Endothelial cell of umbilical vein (primary cell): Measurements from ENCODE around the gene CIP2A. TPM values are rescaled to one million over a fixed set of nuclear protein-coding genes. Genes with fewer than 3 reads are reported as not detected.

Experiments used
- BruUV-seq: library from RNA; stranded (reverse); fragments of 400-500 nt; replicated peaks from 2 replicates; lab custom pipeline; 2021; lab: Mats Ljungman, UMichigan
- CTCF ChIA-PET: fragments of 300-600, 350-600 bp; sonication (Branson Sonifier 250); formaldehyde crosslinking; loops from one replicate; lab custom pipeline; 2021; ENCODE audit warnings: antibody characterized with exemption, inconsistent platforms; lab: Charles Lee
- POLR2A ChIA-PET: fragments of 300-600, 350-600 bp; sonication (Branson Sonifier 250); formaldehyde crosslinking; loops from one replicate; lab custom pipeline; 2021; ENCODE audit warnings: antibody characterized with exemption, inconsistent platforms; lab: Charles Lee
- DNase-seq: peaks from one replicate; pipeline ENCODE4 v3.0.0-alpha.2; 2011; ENCODE audit warnings: low read depth, low spot score
- FAIRE-seq: peaks from 2 replicates; lab custom pipeline; 2011; peaks lifted over from hg19 to GRCh38; lab: Jason Lieb, UNC
- H2AFZ ChIP-seq: 2 replicates; pipeline ENCODE4 v1.6.0; 2012; ENCODE audit warnings: low read depth, low read length, control low read depth, inconsistent platforms
- H3K27ac ChIP-seq: 2 replicates; pipeline ENCODE4 v1.5.1; 2011; ENCODE audit warnings: low read depth, mild to moderate bottlenecking, control low read depth, low read length, moderate library complexity; ENCODE audit not compliant: insufficient read depth
- H3K27me3 ChIP-seq, 2 experiments: 2 replicates each; pipeline versions ENCODE4 v1.6.0 to v1.6.1; 2011; ENCODE audit warnings: low read length in 2 of 2, mixed read lengths in 1 of 2; ENCODE audit not compliant: control insufficient read depth in 2 of 2, insufficient read depth in 2 of 2
- H3K36me3 ChIP-seq, 2 experiments: 2 replicates in 1 of 2; 3 replicates in 1 of 2; pipeline ENCODE4 v1.5.1; 2011; ENCODE audit warnings: low read length in 2 of 2, mild to moderate bottlenecking in 1 of 2, moderate library complexity in 1 of 2; ENCODE audit not compliant: control insufficient read depth in 2 of 2, insufficient read depth in 2 of 2; ENCODE audit errors: extremely low read depth in 1 of 2
- H3K4me1 ChIP-seq: 3 replicates; pipeline ENCODE4 v1.5.1; 2011; ENCODE audit warnings: mild to moderate bottlenecking, low read length; ENCODE audit not compliant: control insufficient read depth, insufficient read depth; ENCODE audit errors: extremely low read depth
- H3K4me2 ChIP-seq: 2 replicates; pipeline ENCODE4 v1.6.1; 2011; ENCODE audit warnings: low read length, control low read depth, mixed read lengths; ENCODE audit not compliant: insufficient read depth
- H3K4me3 ChIP-seq, 3 experiments: fragments of 200-600 bp in 1 of 3; sonication (generic), shearing (Covaris generic) in 1 of 3; replicated peaks in 1 of 3; 2 replicates each; pipeline ENCODE4 v1.5.1; 2011 to 2016; ENCODE audit warnings: control low read depth in 3 of 3, low read length in 3 of 3, mild to moderate bottlenecking in 2 of 3, inconsistent platforms in 1 of 3, low read depth in 1 of 3, moderate library complexity in 1 of 3; ENCODE audit not compliant: insufficient read depth in 1 of 3
- H3K79me2 ChIP-seq: 2 replicates; pipeline ENCODE4 v1.6.0; 2012; ENCODE audit warnings: low read length, inconsistent platforms; ENCODE audit not compliant: control insufficient read depth, insufficient read depth
- H3K9ac ChIP-seq: replicated peaks from 2 replicates; pipeline ENCODE3; 2011; ENCODE audit warnings: low read length, control low read depth; ENCODE audit not compliant: insufficient read depth; ENCODE audit errors: extremely low read depth
- H3K9me1 ChIP-seq: replicated peaks from 3 replicates; pipeline ENCODE4 v1.6.0; 2011; ENCODE audit warnings: mild to moderate bottlenecking, low read length; ENCODE audit not compliant: control insufficient read depth, insufficient read depth; ENCODE audit errors: extremely low read depth
- H3K9me3 ChIP-seq: replicated peaks from 2 replicates; pipeline ENCODE4 v1.5.1; 2012; ENCODE audit warnings: low read length, inconsistent platforms; ENCODE audit not compliant: control insufficient read depth, insufficient read depth
- H4K20me1 ChIP-seq: replicated peaks from 2 replicates; pipeline ENCODE3; 2011; ENCODE audit warnings: mild to moderate bottlenecking, low read length; ENCODE audit not compliant: control insufficient read depth, insufficient read depth; ENCODE audit errors: extremely low read depth
- EZH2 ChIP-seq: IDR thresholded peaks from 2 replicates; pipeline ENCODE4 v1.6.1; 2012; ENCODE audit warnings: borderline replicate concordance, low read depth, mild to moderate bottlenecking, moderate library complexity, low read length, inconsistent platforms; ENCODE audit not compliant: severe bottlenecking
- FOS ChIP-seq: IDR thresholded peaks from 2 replicates; pipeline ENCODE4 v1.6.1; 2011; ENCODE audit warnings: mild to moderate bottlenecking, low read length, moderate library complexity, borderline replicate concordance; ENCODE audit not compliant: insufficient read depth
- GATA2 ChIP-seq: IDR thresholded peaks from 2 replicates; pipeline ENCODE4 v1.7.0; 2011; ENCODE audit warnings: low read depth, mild to moderate bottlenecking, moderate library complexity, mixed read lengths, low read length; ENCODE audit not compliant: insufficient read length, insufficient read depth
- JUN ChIP-seq: IDR thresholded peaks from 2 replicates; pipeline ENCODE4 v1.6.1; 2011; ENCODE audit warnings: borderline replicate concordance, low read depth; ENCODE audit not compliant: insufficient read length, insufficient read depth
- MYC ChIP-seq: IDR thresholded peaks from one replicate; pipeline ENCODE4 v1.6.1; 2011; ENCODE audit warnings: mild to moderate bottlenecking, low read depth, low read length
- POLR2A ChIP-seq: IDR thresholded peaks from 2 replicates; pipeline ENCODE4 v1.6.1; 2012; ENCODE audit warnings: low read depth, mild to moderate bottlenecking, control low read depth, low read length
- POLR2AphosphoS5 ChIP-seq: IDR thresholded peaks from 2 replicates; pipeline ENCODE4 v1.6.1; 2012; ENCODE audit warnings: low read depth, mild to moderate bottlenecking, control low read depth, low read length, moderate library complexity; ENCODE audit not compliant: insufficient read depth
- dilution Hi-C: fragments of 300-500 bp; cut with MboI; formaldehyde crosslinking; loops from one replicate; pipeline ENCODE4 v1.15.0; 2019; ENCODE audit warnings: low sequenced_read_pairs; ENCODE audit not compliant: extremely low pct_ligation_motif_present
- intact Hi-C: fragments of 100-400 bp; cut with micrococcal nuclease; formaldehyde crosslinking; loops from one replicate; pipeline ENCODE4 v1.10.0; 2022
- polyA plus RNA-seq, 4 experiments: library from polyadenylated mRNA; depleted of rRNA in 3 of 4; stranded (reverse) in 3 of 4; unstranded in 1 of 4; fragments of >200 nt; gene quantifications; 2 replicates each; pipeline versions ENCODE4 v1.2.1 to v1.2.3, GENCODE V29; 2011 to 2012; ENCODE audit warnings: missing spikeins in 1 of 4
- total RNA-seq: library from RNA; stranded (reverse); gene quantifications from 2 replicates; pipeline ENCODE4 v1.2.3, GENCODE V29; 2021
- TF ChIP-seq, protein P1 (sequence below): IDR thresholded peaks from 2 replicates; pipeline ENCODE4 v1.6.1; 2011; ENCODE audit not compliant: insufficient read depth, insufficient read length
- TF ChIP-seq, protein P2 (sequence below), 2 donors: IDR thresholded peaks; 1 replicate in 1 of 2; 2 replicates in 1 of 2; pipeline ENCODE4 v1.5.1; 2011; ENCODE audit warnings: low read length in 2 of 2, mild to moderate bottlenecking in 2 of 2, moderate library complexity in 2 of 2, control low read depth in 1 of 2, inconsistent platforms in 1 of 2, low read depth in 1 of 2; ENCODE audit not compliant: insufficient read depth in 1 of 2; ENCODE audit errors: extremely low read depth in 1 of 2

Gene CIP2A
- total and polyA plus RNA-seq, 2 donors (not counting 3 experiments of a cell fraction or from before 2014, with no cell fraction given): 9.4 to 33.7 TPM

DNA sequence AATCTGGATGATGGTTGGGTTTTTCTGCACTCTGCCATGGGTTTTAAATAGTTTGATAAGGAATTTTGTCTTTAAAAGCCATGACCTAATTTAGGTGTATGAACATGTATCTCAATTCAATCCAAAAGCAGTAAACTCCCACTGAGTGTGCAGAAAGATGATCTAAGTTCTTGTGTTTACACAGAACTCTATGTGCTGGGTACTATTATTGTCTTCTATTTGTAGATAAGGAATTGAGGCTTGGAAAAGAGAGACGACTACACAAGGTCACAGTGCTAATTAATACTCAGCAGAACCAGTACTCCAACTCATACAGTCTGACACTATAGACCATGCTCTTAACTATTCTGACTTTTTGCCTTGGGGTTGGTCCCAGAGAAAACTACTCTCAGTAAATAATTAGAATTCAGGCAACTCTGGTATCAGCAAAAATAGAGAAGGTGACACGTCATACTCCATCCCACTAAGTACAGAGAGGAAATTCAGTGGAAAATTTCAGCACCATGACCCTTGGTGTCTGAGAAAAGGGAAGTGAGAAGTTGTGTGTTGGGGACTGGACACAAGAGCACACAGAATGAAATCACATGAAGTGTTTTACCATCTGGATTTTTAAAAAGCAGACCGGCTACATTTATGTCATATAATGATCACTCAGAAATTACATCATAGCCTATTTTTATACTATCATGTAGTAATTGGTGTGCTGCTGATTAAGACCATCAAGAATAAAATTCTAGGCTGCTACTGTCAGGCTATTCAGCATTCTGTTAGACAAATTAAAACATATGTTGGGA lies 60.6 kb downstream of the CIP2A start:
- Histone ChIP-seq H2AFZ (no peak overlapping the region), H3K9me1 (no peaks in the 10 kb centered on the region), H3K27ac (no peak overlapping the region), H3K4me2 (no peak overlapping the region), H3K9me3 (no peaks in the 10 kb centered on the region), H3K36me3 (no peaks in the 10 kb centered on the region), H4K20me1 (no peaks in the 10 kb centered on the region), H3K4me3 (no peak overlapping the region), H3K4me1 (no peaks in the 10 kb centered on the region), H3K27me3 (peaks cover 2 to 3% of the 10 kb centered on the region in 2 experiments), H3K79me2 (no peaks in the 10 kb centered on the region), H3K9ac (no peak overlapping the region)
- intact Hi-C loops: no loop called here
- ChIA-PET POLR2A (no interaction called here), CTCF (no interaction called here)
- DNase-seq (no peak), FAIRE-seq (no peak)
- dilution Hi-C loops: no loop called here
- TF ChIP-seq POLR2A (no peak), FOS (no peak), GATA2 (no peak), POLR2AphosphoS5 (no peak), JUN (no peak), MYC (no peak), EZH2 (no peak)
- TF ChIP-seq, protein P1, sequence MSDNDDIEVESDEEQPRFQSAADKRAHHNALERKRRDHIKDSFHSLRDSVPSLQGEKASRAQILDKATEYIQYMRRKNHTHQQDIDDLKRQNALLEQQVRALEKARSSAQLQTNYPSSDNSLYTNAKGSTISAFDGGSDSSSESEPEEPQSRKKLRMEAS: no peak
- TF ChIP-seq, protein P2, sequence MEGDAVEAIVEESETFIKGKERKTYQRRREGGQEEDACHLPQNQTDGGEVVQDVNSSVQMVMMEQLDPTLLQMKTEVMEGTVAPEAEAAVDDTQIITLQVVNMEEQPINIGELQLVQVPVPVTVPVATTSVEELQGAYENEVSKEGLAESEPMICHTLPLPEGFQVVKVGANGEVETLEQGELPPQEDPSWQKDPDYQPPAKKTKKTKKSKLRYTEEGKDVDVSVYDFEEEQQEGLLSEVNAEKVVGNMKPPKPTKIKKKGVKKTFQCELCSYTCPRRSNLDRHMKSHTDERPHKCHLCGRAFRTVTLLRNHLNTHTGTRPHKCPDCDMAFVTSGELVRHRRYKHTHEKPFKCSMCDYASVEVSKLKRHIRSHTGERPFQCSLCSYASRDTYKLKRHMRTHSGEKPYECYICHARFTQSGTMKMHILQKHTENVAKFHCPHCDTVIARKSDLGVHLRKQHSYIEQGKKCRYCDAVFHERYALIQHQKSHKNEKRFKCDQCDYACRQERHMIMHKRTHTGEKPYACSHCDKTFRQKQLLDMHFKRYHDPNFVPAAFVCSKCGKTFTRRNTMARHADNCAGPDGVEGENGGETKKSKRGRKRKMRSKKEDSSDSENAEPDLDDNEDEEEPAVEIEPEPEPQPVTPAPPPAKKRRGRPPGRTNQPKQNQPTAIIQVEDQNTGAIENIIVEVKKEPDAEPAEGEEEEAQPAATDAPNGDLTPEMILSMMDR (IDR thresholded peaks at IDR 0.05; ENCODE audit: extremely low read depth in 1 of 2, insufficient read depth in 1 of 2, low read depth in 1 of 2, low read length in 2 of 2): no peak
- no TSS peak for BruUV-seq
